Parietal lobe (tissue), 1 donor: ENCODE data around the gene SPACA9. TPM values are rescaled to one million over a fixed set of nuclear protein-coding genes. Genes with fewer than 3 reads are reported as not detected.

Experiments used
- total RNA-seq: library from RNA; depleted of rRNA; stranded (reverse); fragments of >200 nt; gene quantifications from one replicate; pipeline ENCODE4 v1.2.3, GENCODE V29; 2014

The SPACA9 gene
- 2.8 TPM for total RNA-seq

DNA sequence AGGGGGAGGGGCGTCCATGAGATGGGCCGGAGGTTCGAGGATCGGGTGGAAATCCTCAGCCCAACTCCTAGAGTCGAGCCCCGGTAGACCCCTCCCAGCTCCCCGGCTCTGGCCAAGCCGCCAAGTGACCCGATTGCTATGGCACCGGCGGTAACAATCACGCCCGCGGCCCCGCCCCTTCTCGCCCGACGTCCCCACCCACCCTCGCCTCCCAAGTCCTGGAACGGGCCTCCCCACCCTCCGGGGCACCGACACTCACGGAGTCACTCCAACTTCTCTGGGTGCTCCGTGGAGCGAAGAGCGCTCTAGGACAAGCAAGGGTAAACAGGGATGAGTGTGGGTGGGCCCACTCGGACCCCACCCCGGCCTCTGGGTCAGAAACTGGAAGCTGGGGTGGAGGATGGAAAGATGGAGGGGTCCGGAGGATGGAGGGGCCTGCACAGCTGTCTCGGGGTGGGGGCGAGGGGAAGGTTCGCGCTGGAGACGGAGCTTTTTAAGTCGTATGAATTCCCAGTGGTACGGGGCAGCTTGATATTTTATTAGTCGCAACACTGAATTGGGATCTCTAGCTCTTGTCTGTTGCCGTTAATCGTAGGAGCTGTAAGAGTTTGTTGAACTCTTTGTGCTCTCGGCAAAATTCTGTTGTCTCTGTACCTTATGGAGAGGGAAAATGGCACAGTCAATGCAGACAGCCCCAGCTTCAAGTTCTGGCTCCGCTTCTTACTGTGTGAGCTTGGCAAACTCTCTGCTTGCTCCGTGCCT, at the start of gene SPACA9:
Gene SPACA9 (plus strand): TSS at position 204 of the 762 bp plus-strand sequence. CDS start 5,050 bp downstream, outside the sequence.

DNA sequence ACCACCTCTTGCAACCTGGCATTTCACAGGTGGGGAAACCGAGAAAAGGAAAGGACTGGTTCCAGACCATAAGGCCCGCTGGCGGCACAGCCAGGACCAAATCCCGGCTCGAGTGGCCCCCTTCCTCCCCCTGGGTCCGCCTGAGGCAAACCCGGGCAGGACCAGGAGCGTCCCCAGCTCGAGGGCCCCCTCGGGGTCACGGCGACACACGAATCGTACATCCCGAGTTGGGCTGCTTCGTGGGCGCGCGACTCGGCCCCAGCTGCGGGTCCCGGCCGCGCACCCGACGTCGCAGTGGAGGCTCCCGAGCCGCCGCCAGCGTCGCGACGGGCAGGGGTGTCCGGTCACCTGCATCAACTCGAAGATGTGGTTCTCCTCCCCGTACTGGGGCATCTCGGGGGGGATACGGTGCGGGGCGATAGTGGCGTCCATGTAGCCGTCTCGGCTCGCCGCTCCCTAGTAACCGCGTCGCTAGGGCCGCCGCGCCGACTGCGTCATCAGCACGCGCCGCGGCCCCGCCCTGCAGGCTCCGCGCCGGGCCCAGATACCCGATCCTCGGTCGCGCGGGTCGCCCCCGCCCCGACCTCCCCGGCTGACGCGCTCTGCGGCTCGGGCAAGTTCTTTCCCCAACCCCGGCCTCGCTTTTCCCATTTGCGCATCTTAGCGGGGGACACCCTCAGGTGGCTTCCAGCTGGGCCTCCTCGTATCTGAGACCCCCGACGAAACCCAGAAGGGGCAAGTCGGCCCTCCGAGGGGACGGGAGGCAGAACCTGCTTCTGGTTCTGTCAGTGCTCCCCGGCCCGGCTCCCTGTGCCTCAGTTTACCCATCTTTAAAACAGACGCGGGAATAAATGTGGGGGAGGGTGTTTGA, 639 bp upstream of the SPACA9 start, which contains the start of gene AK8:
Gene AK8 (minus strand): TSS at position 461 of the 871 bp plus-strand sequence. CDS start 29 bp downstream, at position 432.

Other genes with a start within 250 kb of the SPACA9 start
- gene DDX31, start 208.9 kb upstream of the SPACA9 start, total RNA-seq: 16.6 TPM
- 25.7 TPM for gene GTF3C4, start 208.4 kb upstream of the SPACA9 start, total RNA-seq
- gene AK8, start 614 bp upstream of the SPACA9 start, total RNA-seq: 1.6 TPM
- gene TSC1, start 65.7 kb downstream of the SPACA9 start, total RNA-seq: 129 TPM
- not detected for gene GFI1B, start 99.8 kb downstream of the SPACA9 start, total RNA-seq
- 49.8 TPM for gene GTF3C5, start 152.1 kb downstream of the SPACA9 start, total RNA-seq
- gene CEL, start 183.1 kb downstream of the SPACA9 start, total RNA-seq: 0.31 TPM
- 196 TPM for gene RALGDS, start 242.3 kb downstream of the SPACA9 start, total RNA-seq